Peyer's patch (tissue), 4 donors: ENCODE data around the gene KCNC1. TPM values are rescaled to one million over a fixed set of nuclear protein-coding genes. Genes with fewer than 3 reads are reported as not detected.

Source experiments
- DNase-seq, 3 donors: peaks; one replicate each; pipeline ENCODE4 v3.0.0-alpha.2; 2017 to 2019
- H3K27ac ChIP-seq, 4 donors: fragments of 200-600 bp; sonication (generic); one replicate each; pipeline ENCODE4 v1.5.1; 2016 to 2019
- H3K27me3 ChIP-seq, 2 donors: fragments of 200-600 bp; sonication (generic); one replicate each; pipeline ENCODE4 v1.5.1; 2019
- H3K36me3 ChIP-seq, 3 donors: fragments of 200-600 bp; sonication (generic); one replicate each; pipeline ENCODE4 v1.5.1; 2016 to 2019
- H3K4me1 ChIP-seq, 4 donors: fragments of 200-600 bp; sonication (generic); one replicate each; pipeline ENCODE4 v1.5.1; 2016 to 2019
- H3K4me3 ChIP-seq, 4 donors: fragments of 200-600 bp; sonication (generic); 1 replicate in 3 of 4; 2 replicates in 1 of 4; pipeline ENCODE4 v1.5.1; 2016 to 2019; ENCODE audit warnings: mild to moderate bottlenecking in 1 of 4
- H3K9me3 ChIP-seq, 4 donors: fragments of 200-600 bp; sonication (generic); one replicate each; pipeline ENCODE4 v1.5.1; 2016 to 2019; ENCODE audit warnings: mild to moderate bottlenecking in 1 of 4
- POLR2A ChIP-seq, 2 donors: fragments of 450-650 bp; IDR thresholded peaks; one replicate each; pipeline ENCODE4 v1.5.1; 2017; ENCODE audit warnings: antibody characterized with exemption in 2 of 2, mild to moderate bottlenecking in 2 of 2, moderate library complexity in 2 of 2
- total RNA-seq, 4 donors: library from RNA; depleted of rRNA; stranded (reverse); fragments of >200 nt; gene quantifications; one replicate each; pipeline ENCODE4 v1.1.0, GENCODE V29; 2016
- TF ChIP-seq, protein P1 (sequence below), 6 experiments: fragments of 450-650 bp in 4 of 6; fragments of 200-600 bp in 2 of 6; sonication (generic) in 1 of 6; IDR thresholded peaks; one replicate each; pipeline ENCODE4 v1.5.1; 2017 to 2019; ENCODE audit warnings: antibody characterized with exemption in 6 of 6, mild to moderate bottlenecking in 3 of 6, moderate library complexity in 1 of 6

KCNC1 gene
- total RNA-seq, 4 donors from 2014 or later = 0.13 to 9.9 TPM; not detected in 2

DNA sequence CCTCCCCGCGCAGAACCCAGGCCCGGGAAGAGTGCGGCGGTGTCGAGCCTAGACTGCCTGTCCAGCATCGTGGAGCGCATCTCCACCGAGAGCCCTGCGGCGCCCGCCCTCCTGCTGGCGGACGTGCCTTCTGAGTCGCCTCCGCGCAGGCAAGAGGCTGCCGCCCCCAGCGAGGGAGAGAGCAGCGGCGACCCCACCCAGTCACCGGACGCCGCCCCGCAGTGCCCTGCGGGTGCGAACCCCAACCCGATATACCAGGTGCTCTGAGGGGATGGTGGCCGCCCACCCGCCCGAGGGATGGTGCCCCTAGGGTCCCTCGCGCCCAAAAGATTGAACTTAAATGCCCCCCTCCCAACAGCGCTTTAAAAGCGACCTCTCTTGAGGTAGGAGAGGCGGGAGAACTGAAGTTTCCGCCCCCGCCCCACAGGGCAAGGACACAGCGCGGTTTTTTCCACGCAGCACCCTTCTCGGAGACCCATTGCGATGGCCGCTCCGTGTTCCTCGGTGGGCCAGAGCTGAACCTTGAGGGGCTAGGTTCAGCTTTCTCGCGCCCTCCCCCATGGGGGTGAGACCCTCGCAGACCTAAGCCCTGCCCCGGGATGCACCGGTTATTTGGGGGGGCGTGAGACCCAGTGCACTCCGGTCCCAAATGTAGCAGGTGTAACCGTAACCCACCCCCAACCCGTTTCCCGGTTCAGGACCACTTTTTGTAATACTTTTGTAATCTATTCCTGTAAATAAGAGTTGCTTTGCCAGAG is 13.2 kb upstream of the KCNC1 start:
- no peaks in the 10 kb centered on the region for H3K36me3 ChIP-seq
- DNase-seq = no peak
- H3K27ac ChIP-seq = no peak overlapping the region
- TF ChIP-seq, protein P1, sequence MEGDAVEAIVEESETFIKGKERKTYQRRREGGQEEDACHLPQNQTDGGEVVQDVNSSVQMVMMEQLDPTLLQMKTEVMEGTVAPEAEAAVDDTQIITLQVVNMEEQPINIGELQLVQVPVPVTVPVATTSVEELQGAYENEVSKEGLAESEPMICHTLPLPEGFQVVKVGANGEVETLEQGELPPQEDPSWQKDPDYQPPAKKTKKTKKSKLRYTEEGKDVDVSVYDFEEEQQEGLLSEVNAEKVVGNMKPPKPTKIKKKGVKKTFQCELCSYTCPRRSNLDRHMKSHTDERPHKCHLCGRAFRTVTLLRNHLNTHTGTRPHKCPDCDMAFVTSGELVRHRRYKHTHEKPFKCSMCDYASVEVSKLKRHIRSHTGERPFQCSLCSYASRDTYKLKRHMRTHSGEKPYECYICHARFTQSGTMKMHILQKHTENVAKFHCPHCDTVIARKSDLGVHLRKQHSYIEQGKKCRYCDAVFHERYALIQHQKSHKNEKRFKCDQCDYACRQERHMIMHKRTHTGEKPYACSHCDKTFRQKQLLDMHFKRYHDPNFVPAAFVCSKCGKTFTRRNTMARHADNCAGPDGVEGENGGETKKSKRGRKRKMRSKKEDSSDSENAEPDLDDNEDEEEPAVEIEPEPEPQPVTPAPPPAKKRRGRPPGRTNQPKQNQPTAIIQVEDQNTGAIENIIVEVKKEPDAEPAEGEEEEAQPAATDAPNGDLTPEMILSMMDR (IDR thresholded peaks at IDR 0.05) = no peak
- TF ChIP-seq POLR2A (IDR thresholded peaks at IDR 0.05) = no peak
- H3K9me3 ChIP-seq = no peaks in the 10 kb centered on the region
- no peak overlapping the region for H3K4me3 ChIP-seq
- peaks cover 0 to 28% of the 10 kb centered on the region in 2 donors for H3K27me3 ChIP-seq
- peaks cover 0 to 22% (median 0%) of the 10 kb centered on the region in 4 donors for H3K4me1 ChIP-seq

DNA sequence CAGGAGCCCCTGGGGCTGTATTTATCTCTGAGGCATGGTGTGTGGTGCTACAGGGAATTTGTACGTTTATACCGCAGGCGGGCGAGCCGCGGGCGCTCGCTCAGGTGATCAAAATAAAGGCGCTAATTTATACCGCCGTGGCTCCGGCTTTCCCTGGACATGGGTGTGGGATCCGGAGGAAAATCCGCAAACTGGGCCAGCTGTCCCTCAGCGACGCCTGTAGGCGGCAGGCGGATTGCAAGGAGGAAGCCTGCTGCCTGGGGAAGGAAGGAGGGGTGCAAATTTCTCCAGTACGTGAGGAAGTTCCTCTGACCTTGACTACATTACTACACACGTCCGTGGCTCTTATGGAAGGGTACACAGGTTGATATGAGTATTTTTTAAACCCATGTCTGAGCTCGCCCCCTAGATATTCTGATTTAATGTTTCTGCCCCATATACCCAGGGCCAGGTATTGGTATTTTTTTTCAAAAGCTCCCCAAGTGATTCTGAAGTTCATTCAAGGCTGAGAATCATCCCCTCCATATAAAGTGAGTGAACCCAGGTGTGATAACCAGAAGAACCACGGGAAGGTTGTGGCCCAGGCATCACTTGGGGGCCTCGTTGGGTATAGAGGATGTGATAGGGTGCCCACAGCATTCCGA is 12.5 kb upstream of the KCNC1 start:
- H3K27ac ChIP-seq = no peak overlapping the region
- DNase-seq = no peak
- H3K27me3 ChIP-seq = peaks cover 0 to 28% of the 10 kb centered on the region in 2 donors
- TF ChIP-seq, protein P1 (IDR thresholded peaks at IDR 0.05) = no peak
- TF ChIP-seq POLR2A (IDR thresholded peaks at IDR 0.05) = no peak
- peaks cover 0 to 22% (median 0%) of the 10 kb centered on the region in 4 donors for H3K4me1 ChIP-seq
- no peaks in the 10 kb centered on the region for H3K9me3 ChIP-seq
- no peaks in the 10 kb centered on the region for H3K36me3 ChIP-seq
- H3K4me3 ChIP-seq = no peak overlapping the region

DNA sequence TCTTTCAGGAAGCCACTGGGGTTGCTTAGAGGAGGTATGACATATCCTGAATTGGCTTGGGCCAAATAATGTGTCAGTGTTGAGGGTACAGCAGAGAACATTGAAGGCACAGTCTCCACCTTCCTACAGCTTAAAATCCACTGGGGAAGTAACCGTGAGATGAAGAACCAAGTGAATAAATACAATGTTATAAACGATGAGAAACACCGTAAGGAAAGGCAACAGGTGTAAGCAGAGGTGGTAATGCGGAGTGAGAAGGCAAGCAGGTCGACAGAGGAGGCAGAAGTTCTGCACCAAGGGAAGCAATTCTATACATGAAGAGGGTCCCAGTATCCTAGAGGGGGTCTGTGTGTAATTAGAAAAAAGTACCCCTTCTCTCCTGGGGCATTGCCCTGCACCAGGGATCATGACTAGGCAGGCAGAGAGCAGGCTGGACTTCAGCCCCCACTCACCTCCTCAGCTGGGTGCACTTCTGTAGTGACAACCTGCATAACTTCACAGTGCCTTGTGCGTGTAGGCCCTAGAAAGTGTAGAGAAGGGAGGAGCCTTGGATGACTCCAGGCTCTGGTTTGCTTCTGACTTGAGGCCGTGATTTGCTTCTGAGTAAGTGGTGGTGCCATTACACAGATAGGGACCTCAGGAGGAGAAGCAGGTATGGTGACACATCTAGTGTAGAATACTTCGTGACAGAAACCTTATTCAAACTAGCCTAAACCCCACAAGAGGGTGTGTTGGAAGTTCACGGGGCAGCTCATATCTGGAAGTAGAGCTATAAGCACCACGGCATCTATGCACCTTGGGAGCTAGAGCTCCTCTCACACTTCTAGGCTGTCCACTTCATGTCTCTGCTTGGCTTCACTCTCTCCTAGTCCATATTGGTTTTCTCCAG is 10.3 kb upstream of the KCNC1 start:
- H3K27me3 ChIP-seq = peaks cover 0 to 26% of the 10 kb centered on the region in 2 donors
- H3K36me3 ChIP-seq = no peaks in the 10 kb centered on the region
- TF ChIP-seq, protein P1 (IDR thresholded peaks at IDR 0.05) = no peak
- no peak for TF ChIP-seq POLR2A (IDR thresholded peaks at IDR 0.05)
- no peaks in the 10 kb centered on the region for H3K9me3 ChIP-seq
- peaks cover 0 to 22% (median 0%) of the 10 kb centered on the region in 4 donors for H3K4me1 ChIP-seq
- no peak overlapping the region for H3K4me3 ChIP-seq
- H3K27ac ChIP-seq = no peak overlapping the region
- no peak for DNase-seq

DNA sequence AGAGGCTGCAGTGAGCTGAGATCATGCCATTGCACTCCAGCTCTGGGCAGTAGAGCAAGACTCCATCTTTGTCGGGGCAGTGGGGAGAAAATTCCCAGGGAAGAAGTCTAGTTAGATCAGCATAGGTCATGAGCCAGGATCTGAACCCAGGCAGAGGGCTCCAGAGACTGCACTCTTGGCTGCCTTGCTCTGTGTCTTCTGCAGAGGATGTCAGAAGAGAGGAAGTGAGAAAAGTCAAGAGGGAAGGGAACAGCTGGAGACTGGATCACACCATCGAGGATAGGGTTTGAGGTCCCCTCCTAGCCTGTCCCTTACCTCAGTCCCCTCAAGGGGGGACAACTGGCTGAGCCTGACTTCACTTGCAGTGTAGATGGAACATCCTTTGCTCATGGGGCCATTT is 9.4 kb upstream of the KCNC1 start:
- DNase-seq = no peak
- H3K9me3 ChIP-seq = no peaks in the 10 kb centered on the region
- no peak overlapping the region for H3K4me3 ChIP-seq
- H3K27me3 ChIP-seq = peaks cover 0 to 17% of the 10 kb centered on the region in 2 donors
- H3K36me3 ChIP-seq = no peaks in the 10 kb centered on the region
- peaks cover 0 to 18% (median 0%) of the 10 kb centered on the region in 4 donors for H3K4me1 ChIP-seq
- no peak for TF ChIP-seq POLR2A (IDR thresholded peaks at IDR 0.05)
- TF ChIP-seq, protein P1 (IDR thresholded peaks at IDR 0.05) = no peak
- H3K27ac ChIP-seq = no peak overlapping the region

DNA sequence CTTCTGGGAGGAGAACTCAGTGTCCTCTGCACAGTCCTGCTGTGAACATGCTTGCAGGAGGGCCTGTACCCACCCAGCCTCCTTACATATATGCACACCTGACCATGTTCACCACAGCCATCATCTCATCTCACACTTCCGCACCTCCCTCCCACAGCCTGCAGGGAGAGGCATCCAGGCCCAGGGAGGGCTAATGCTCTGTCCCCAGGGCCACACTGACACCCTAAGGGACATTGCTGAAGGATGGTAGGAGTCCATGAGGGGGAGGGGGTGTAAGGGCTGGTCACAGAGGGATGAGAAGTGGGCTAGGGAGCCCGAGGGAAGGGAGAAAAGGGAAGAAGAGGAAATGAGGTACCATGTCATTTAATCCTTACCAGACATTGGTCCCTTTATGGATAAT is 4.4 kb upstream of the KCNC1 start:
- H3K4me3 ChIP-seq = no peak overlapping the region
- peaks cover 0 to 2% of the 10 kb centered on the region in 2 donors for H3K27me3 ChIP-seq

More for the DNA sequence above, 4.4 kb upstream of the KCNC1 start:
- H3K9me3 ChIP-seq = no peaks in the 10 kb centered on the region
- TF ChIP-seq, protein P1 (IDR thresholded peaks at IDR 0.05) = no peak
- no peak for TF ChIP-seq POLR2A (IDR thresholded peaks at IDR 0.05)
- H3K36me3 ChIP-seq = no peaks in the 10 kb centered on the region
- no peak overlapping the region for H3K27ac ChIP-seq
- peaks cover 0 to 8% (median 2%) of the 10 kb centered on the region in 4 donors for H3K4me1 ChIP-seq
- DNase-seq = peak in 1 of 3 donors; percentile 30
